Measurements from ENCODE around the gene ASIC2. TPM values are rescaled to one million over a fixed set of nuclear protein-coding genes. Genes with fewer than 3 reads are reported as not detected.

Gene ASIC2
- total RNA-seq, 1 experiment from 2014 or later, result 0.74 TPM

DNA sequence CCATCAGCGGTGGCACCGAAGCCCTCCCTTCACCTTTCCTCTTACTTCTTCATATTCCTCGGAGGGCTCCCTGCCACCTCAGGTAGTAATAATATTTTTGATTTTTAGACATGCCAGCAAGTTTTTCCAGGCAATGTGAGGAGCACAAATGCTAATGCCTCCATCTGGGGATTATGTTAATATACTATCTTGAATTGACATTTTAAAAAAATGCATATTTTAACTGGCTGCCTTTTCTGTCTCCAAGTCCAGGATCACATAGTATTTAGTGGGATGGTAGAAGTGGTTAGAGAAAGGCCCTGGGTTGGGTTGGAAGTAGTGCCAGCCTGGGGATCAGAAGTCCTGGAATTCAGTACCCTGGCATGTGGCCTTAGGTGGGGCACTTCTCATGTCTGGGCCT lies 154.5 kb downstream of the ASIC2 start:
- no peak overlapping the region for H3K23ac ChIP-seq (ENCODE audit: insufficient read length, low read depth, low read length)
- H3K4me1 ChIP-seq (ENCODE audit: insufficient read depth, low read length), result no peaks in the 10 kb centered on the region; the same call in 1 of the 2 replicates
- no peak overlapping the region for H2AK5ac ChIP-seq (ENCODE audit: insufficient read length, low read length)
- no peak overlapping the region for H3K14ac ChIP-seq (ENCODE audit: insufficient read depth, low read length)
- Mint-ChIP-seq H3K27me3 (ENCODE audit: low read depth) (peaks cover 48% of the 10 kb centered on the region), H3K4me1 (peaks cover 28 to 34% of the 10 kb centered on the region in 2 experiments), H3K36me3 (ENCODE audit: insufficient read depth in 1 of 3, low read depth in 3 of 3) (no peaks in the 10 kb centered on the region), H3K27ac (no peak overlapping the region), H3K9me3 (no peaks in the 10 kb centered on the region; a peak in 1 of 5 replicates), H3K4me3 (no peak overlapping the region)
- H3K79me2 ChIP-seq (ENCODE audit: insufficient read depth, low read length), result no peaks in the 10 kb centered on the region
- no peak overlapping the region for H2BK120ac ChIP-seq (ENCODE audit: low read depth, low read length, poor library complexity, severe bottlenecking)
- no peak overlapping the region for H2AFZ ChIP-seq (ENCODE audit: low read length)
- WGBS (ENCODE audit: extremely low coverage, insufficient read length, low lambda C conversion rate), result no CpG with 5 or more reads among the region's 3 CpGs
- DNase-seq, result no peak
- no peaks in the 10 kb centered on the region for H3K79me1 ChIP-seq (ENCODE audit: insufficient read depth, low read depth, low read length, poor library complexity, severe bottlenecking)
- H3K23me2 ChIP-seq (ENCODE audit: insufficient read length, low read depth, low read length, poor library complexity, severe bottlenecking), result no peaks in the 10 kb centered on the region
- no peak for TF ChIP-seq CTCF (conservative IDR thresholded peaks at IDR 0.05)
- no peak overlapping the region for H3K4me2 ChIP-seq (ENCODE audit: insufficient read depth, insufficient read length, low read length)
- no peak overlapping the region for H2BK12ac ChIP-seq (ENCODE audit: insufficient read length, low read depth, low read length)
- H2BK15ac ChIP-seq (ENCODE audit: low read depth, low read length), result no peak overlapping the region
- no peak overlapping the region for H3T11ph ChIP-seq (ENCODE audit: low read length)
- no peak overlapping the region for H4K8ac ChIP-seq (replicated peaks; ENCODE audit: insufficient read length, low read depth, low read length)
- no peak overlapping the region for H3K18ac ChIP-seq (ENCODE audit: insufficient read length, low read depth, low read length)
- no peaks in the 10 kb centered on the region for H3K27me3 ChIP-seq (ENCODE audit: insufficient read depth, low read length)
- no peaks in the 10 kb centered on the region for H4K20me1 ChIP-seq (ENCODE audit: control insufficient read depth, insufficient read depth, insufficient read length)
- H3K56ac ChIP-seq (ENCODE audit: insufficient read length, low read depth, low read length), result no peak overlapping the region
- H2BK20ac ChIP-seq (ENCODE audit: low read depth, low read length, poor library complexity, severe bottlenecking), result no peak overlapping the region
- no peak overlapping the region for H3K27ac ChIP-seq (ENCODE audit: insufficient read length, low read depth, low read length)
- no peak overlapping the region for H2BK5ac ChIP-seq (ENCODE audit: insufficient read length, low read length)
- H4K91ac ChIP-seq (ENCODE audit: insufficient read length, low read depth, low read length), result no peak overlapping the region
- H3K4ac ChIP-seq (ENCODE audit: low read depth, low read length), result no peak overlapping the region
- H3K9me3 ChIP-seq (ENCODE audit: control insufficient read depth, low read depth, low read length), result no peaks in the 10 kb centered on the region
- H3K9ac ChIP-seq (ENCODE audit: extremely low read depth, insufficient read length, low read length), result no peak overlapping the region
- H4K5ac ChIP-seq (ENCODE audit: insufficient read length, low read depth, low read length), result no peak overlapping the region

Data from H9 (cell line).